ENCODE data around the gene TOB2.
A peak's percentile ranks its signal among the peaks of the same experiment; 100 is the strongest.
"Not testable (repeated sequence)": the region's sequence is repeated elsewhere in the genome, so short reads cannot be mapped to it uniquely, and the experiment has no call there.

The TOB2 gene

GRCh38 chr22:41425660-41426365, 20.8 kb downstream of the TOB2 start:
- DNase-seq (ENCODE audit: low spot score): no peak

- DNase-seq (ENCODE audit: low spot score): no peak
These were observed 27.9 kb downstream of the TOB2 start for GRCh38 chr22:41418717-41419116.

GRCh38 chr22:41417622-41418390, 28.8 kb downstream of the TOB2 start:
- DNase-seq (ENCODE audit: low spot score): no peak

GRCh38 chr22:41415554-41415953, 31.0 kb downstream of the TOB2 start:
- no peak for DNase-seq (ENCODE audit: low spot score)

GRCh38 chr22:41411021-41411851, 35.4 kb downstream of the TOB2 start:
- DNase-seq (ENCODE audit: low spot score): no peak

- DNase-seq (ENCODE audit: low spot score): no peak
These were observed 36.3 kb downstream of the TOB2 start for GRCh38 chr22:41410311-41410751.

GRCh38 chr22:41408665-41409064, 37.9 kb downstream of the TOB2 start:
- DNase-seq (ENCODE audit: low spot score): no peak

- no peak for DNase-seq (ENCODE audit: low spot score)
These were observed 39.2 kb downstream of the TOB2 start for GRCh38 chr22:41407433-41407832.

GRCh38 chr22:41406410-41406809, 40.2 kb downstream of the TOB2 start:
- DNase-seq (ENCODE audit: low spot score): no peak

GRCh38 chr22:41405588-41405987, 41.0 kb downstream of the TOB2 start:
- DNase-seq (ENCODE audit: low spot score): no peak

- peak; percentile 85 for DNase-seq (ENCODE audit: low spot score)
These were observed 42.9 kb downstream of the TOB2 start for GRCh38 chr22:41403532-41404318.

GRCh38 chr22:41402851-41403250, 43.8 kb downstream of the TOB2 start:
- DNase-seq (ENCODE audit: low spot score): not testable (repeated sequence)

- DNase-seq (ENCODE audit: low spot score): peak; percentile 73
These were observed 44.6 kb downstream of the TOB2 start for GRCh38 chr22:41401781-41402648.

GRCh38 chr22:41398921-41399320, 47.7 kb downstream of the TOB2 start:
- no peak for DNase-seq (ENCODE audit: low spot score)

GRCh38 chr22:41397143-41397811, 49.3 kb downstream of the TOB2 start:
- DNase-seq (ENCODE audit: low spot score): no peak

- DNase-seq (ENCODE audit: low spot score): no peak
These were observed 50.9 kb downstream of the TOB2 start for GRCh38 chr22:41395531-41396240.

GRCh38 chr22:41394012-41394356, 52.6 kb downstream of the TOB2 start:
- no peak for DNase-seq (ENCODE audit: low spot score)

- DNase-seq (ENCODE audit: low spot score): no peak
These were observed 59.3 kb downstream of the TOB2 start for GRCh38 chr22:41387341-41387740.

- no peak for DNase-seq (ENCODE audit: low spot score)
These were observed 62.5 kb downstream of the TOB2 start for GRCh38 chr22:41384128-41384527.

All from left forelimb (tissue), 1 donor.